Neural progenitor cell (in vitro differentiated cells): ENCODE results near the gene TYSND1.
A peak's percentile ranks its signal among the peaks of the same experiment; 100 is the strongest.

Source experiments
- CTCF ChIP-seq: fragments of 200-600 bp; sonication (generic); IDR thresholded peaks from 2 replicates; pipeline ENCODE4 v1.5.1; 2017; ENCODE audit warnings: antibody characterized with exemption, mild to moderate bottlenecking
- EZH2phosphoT487 ChIP-seq: fragments of 200-600 bp; sonication (generic); IDR thresholded peaks from 2 replicates; pipeline ENCODE4 v1.6.1; 2017; ENCODE audit warnings: antibody characterized with exemption

DNA sequence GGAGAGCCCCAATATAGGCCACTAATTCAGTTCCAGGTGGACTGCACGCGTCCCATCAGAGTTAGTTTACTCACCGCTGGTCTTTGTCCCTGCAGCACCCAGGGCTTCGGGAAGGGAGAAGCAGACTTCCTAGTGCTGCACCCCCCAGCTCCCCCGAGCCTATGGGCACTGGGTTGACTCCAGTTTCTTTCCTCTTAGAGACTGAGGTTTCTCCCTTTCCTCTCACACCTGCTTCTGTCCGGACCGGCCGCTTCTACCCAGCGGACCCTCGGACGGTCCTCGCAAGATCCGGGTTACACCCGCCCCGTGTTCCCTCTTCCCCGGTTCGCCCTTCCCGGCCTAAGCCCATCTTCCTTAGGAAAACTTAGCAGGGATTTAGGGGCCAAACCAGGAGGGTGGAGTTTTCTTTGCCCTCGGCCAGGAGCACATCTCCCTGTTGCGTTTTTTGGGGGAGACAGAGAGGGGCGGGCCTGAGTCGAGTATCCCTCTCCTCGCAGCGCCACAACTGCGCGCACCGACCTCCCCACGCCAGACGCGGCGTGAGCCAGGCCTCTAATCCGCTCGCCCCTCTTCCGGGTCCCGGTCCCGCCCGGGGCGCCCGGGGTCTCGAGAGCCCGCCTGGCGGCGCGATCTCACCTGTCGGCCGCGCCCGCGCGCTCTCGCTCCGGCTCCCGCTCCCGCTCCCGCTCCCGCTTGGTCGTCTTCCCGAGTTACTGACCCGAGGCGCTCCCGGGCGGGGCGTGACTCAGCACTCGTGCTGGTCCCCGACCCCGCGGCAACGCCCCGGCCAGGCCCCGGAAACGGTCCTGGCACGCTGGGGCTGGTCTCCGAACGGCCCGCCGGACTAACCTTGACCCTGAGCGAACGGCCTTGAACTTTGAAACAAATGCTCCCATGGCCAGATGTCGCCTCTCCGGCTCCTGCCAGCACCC is 14.1 kb downstream of the TYSND1 start, which contains the start of gene AIFM2:
- peak; percentile 28 for TF ChIP-seq CTCF
- TF ChIP-seq EZH2phosphoT487, result peak; percentile 72
